HTR-8/SVneo (cell line): ENCODE measurements around the gene CCDC33.

Source experiments
- DNase-seq: peaks from one replicate; pipeline ENCODE4 v3.0.0; 2011; ENCODE audit warnings: low spot score, mixed read lengths; ENCODE audit not compliant: insufficient read length
- FAIRE-seq: peaks from 2 replicates; lab custom pipeline; 2011; peaks lifted over from hg19 to GRCh38; lab: Jason Lieb, UNC

CCDC33 gene

GRCh38 chr15:74208496-74208895, 27.6 kb upstream of the CCDC33 start:
- FAIRE-seq = no peak

GRCh38 chr15:74208901-74209559, 27.1 kb upstream of the CCDC33 start:
- FAIRE-seq = no peak
- peak; percentile 69 for DNase-seq

More at GRCh38 chr15:74208496-74208895, 27.6 kb upstream of the CCDC33 start:
- no peak for DNase-seq

GRCh38 chr15:74209560-74209958, 26.6 kb upstream of the CCDC33 start:
- FAIRE-seq = no peak
- no peak for DNase-seq

GRCh38 chr15:74209997-74210671, 26.0 kb upstream of the CCDC33 start:
- FAIRE-seq = no peak
- DNase-seq = no peak

- no peak for DNase-seq
- FAIRE-seq = no peak
Measured at GRCh38 chr15:74210729-74211128, 25.4 kb upstream of the CCDC33 start.

GRCh38 chr15:74211656-74212055, 24.5 kb upstream of the CCDC33 start:
- FAIRE-seq = no peak
- DNase-seq = no peak

- no peak for FAIRE-seq
Measured at GRCh38 chr15:74212494-74212893, 23.6 kb upstream of the CCDC33 start.

GRCh38 chr15:74213858-74214284, 22.3 kb upstream of the CCDC33 start:
- no peak for DNase-seq
- FAIRE-seq = no peak

More at GRCh38 chr15:74212494-74212893, 23.6 kb upstream of the CCDC33 start:
- no peak for DNase-seq

GRCh38 chr15:74214324-74215021, 21.7 kb upstream of the CCDC33 start:
- FAIRE-seq (no peak), DNase-seq (no peak)

- FAIRE-seq (no peak), DNase-seq (no peak)
Measured at GRCh38 chr15:74215958-74216357, 20.2 kb upstream of the CCDC33 start.

GRCh38 chr15:74216949-74217348, 19.2 kb upstream of the CCDC33 start:
- DNase-seq (no peak), FAIRE-seq (no peak)

- DNase-seq (no peak), FAIRE-seq (no peak)
Measured at GRCh38 chr15:74217907-74218885, 17.9 kb upstream of the CCDC33 start.

- DNase-seq (no peak), FAIRE-seq (no peak)
Measured at GRCh38 chr15:74220475-74221248, 15.5 kb upstream of the CCDC33 start.

GRCh38 chr15:74221399-74222239, 14.5 kb upstream of the CCDC33 start:
- FAIRE-seq = no peak
- no peak for DNase-seq

- DNase-seq = no peak
- FAIRE-seq = no peak
Measured at GRCh38 chr15:74222240-74223119, 13.6 kb upstream of the CCDC33 start.

- DNase-seq (no peak), FAIRE-seq (no peak)
Measured at GRCh38 chr15:74225928-74226327, 10.2 kb upstream of the CCDC33 start.

- FAIRE-seq (no peak), DNase-seq (no peak)
Measured at GRCh38 chr15:74226761-74227540, 9.2 kb upstream of the CCDC33 start.
